Activated CD8-positive, alpha-beta memory T cell treated with anti-CD3 and anti-CD28 coated beads, Interleukin-2, amount 50 U/mL, for 1 hour (primary cell): ENCODE measurements around the gene FAM47E.
"Not testable (repeated sequence)": the region's sequence is repeated elsewhere in the genome, so short reads cannot be mapped to it uniquely, and the experiment has no call there.

Experiments
- DNase-seq: peaks from one replicate; pipeline ENCODE4 v3.0.0-alpha.2; 2020; ENCODE audit errors: extremely low read depth

The FAM47E gene

DNA sequence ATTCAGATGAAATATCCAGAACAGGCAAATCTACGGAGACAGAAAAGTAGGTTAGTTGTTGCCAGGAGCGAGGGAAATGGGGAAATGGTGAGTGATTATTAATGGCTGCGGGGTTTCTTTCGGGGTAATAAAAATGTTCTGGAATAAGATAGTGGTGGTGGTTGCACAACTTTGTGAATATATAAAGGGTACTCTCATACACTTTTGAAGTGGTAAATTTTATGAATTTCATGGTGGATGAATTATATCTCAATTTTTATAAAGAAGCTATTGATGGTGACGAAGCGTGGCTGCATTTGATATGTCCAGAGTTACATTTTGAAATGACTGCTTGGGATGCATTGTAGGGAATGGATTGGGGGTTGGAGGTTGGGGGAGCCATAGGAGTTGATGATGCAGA lies 16.3 kb downstream of the FAM47E start:
- DNase-seq, result no peak

DNA sequence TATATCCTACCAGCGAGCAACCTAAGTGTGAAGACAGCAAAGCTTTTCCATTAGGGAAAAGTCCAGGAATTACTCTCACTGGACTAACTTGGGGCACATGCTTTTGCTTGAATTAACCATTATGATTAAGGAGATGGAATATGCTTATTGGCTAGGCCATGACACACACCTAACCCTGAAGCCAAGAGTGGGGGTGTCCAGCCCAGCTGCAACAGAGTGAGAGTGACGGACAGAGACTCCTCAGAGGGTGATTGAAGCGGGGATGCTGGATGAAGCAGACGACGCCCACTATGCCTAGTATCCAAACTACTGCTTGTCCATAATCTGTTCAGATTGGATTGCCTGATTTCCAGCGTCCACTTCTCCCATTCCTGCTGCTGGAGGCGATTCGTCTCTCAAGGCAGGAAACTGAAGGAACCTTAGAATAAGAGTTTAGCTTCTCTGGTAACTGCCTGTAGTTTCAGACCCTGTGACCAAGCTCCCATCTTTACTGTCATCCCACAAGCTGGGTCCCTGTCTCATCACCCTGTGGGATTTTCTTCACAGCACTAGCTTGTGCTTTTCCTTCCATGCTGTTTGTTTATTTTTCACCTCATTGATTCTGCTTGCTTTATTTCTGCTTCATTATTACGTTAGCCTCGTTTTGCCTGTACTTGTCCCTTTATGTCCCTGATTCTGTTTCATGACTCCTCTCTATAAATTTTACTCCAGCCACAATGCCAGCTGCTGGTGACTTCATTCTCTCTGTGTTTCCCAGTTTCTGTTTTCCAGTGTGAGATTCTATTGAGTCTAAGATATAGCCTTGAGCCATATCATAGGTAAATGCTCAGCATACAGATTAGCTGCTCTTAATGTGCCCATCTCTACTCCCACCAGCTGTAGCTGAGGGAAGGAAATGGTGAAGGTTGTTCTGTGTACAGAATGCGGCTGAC lies 19.0 kb downstream of the FAM47E start:
- no peak for DNase-seq

DNA sequence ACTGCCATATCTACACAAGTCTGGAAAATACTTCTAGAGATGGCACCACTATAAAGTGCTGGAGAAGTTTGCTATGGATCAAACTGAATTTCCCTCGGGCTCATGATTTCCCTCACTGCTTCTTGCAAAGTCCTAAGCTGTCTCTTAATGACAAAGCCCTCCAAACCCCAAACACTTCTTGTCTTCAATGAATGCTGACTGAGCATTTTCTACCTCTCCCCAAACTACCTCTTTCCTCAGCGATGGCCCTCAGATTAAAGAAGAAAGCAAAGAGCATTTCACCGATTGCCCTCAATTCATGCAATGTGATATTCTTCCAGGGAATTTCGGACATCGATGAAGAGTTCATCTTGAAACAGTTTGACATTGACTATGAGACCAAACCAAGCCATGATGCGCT lies 19.7 kb downstream of the FAM47E start:
- DNase-seq, result no peak

DNA sequence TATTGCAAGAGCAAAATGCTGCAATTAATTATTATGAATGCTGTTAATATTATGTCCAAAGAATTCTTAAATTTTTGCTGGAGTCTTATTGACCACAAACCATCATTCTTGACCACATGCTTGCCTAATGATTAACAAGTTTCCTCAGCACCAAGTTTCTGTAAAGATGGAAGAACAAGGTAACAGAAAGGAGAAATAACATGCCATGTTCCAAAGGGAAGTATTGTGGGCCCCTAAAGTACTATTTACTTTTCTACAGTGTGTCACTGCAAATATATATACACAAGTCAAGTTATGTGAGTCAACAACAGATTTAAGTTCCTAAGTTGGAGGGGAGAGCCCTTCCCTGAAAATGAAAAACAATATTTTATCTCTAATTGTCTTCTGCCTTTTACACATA lies 20.6 kb downstream of the FAM47E start:
- no peak for DNase-seq

DNA sequence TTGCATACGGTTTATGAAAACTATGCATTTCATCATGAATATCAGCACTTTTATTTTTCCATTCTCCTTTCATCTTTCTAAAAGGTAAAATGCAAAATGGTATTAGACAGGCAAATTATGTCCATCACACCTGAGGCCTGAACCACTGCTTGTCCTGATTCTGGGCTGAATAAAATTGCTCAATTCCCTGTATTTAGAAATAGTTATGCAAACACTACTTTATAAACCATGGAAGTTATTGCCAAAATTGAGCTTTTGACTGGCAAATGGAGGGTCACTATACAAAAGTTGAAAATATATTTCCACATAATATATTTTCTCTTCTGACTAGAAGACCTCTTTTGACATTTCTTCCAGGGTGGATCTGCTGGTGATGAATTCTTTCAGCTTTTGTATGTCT lies 21.1 kb downstream of the FAM47E start:
- no peak for DNase-seq

DNA sequence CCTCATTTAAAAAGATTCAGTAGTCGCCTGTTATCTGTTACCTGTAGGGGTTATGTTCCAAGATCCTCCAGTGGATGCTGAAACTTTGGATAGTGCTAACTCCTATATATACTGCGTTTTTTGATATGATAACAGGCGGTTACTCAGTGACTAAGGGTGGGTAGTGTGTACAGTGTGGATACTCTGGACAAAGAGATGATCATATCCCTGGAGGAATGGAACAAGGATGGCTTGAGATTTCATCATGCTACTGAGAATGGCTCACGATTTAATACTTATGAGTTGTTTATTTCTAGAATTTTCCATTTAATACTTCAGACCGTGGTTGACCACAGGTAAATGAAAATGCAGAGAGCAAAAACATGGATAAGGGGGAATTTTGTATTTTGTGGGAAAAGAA lies 21.5 kb downstream of the FAM47E start:
- DNase-seq, result no peak

DNA sequence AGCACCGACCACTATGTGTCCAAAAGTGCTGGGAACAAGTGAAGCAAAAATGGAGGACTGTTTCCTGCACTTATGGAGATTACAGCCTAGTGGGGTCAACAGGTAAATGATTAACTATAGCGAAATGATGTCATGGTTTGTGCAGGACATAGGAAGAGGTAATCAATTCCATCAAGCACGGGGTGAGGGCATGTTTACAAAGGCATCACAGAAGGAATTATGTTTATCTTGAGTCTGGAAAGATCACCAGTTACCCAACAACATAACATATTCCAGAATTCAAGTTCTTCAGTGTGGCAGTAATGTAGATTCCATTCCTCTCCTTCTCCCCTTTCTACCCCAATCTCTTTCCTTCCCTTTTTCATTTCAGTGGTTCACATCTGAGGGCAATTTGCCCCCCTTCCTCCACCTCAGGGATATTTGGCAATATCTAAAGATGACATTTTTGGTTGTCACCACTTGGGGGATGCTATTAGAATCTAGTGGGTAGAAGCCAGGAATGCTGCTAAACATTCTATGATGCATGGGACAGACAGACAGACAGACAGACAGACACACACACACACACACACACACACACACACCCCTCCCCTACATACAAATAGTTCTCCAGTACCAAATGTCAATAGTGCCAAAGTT lies 24.1 kb downstream of the FAM47E start:
- DNase-seq, result no peak

DNA sequence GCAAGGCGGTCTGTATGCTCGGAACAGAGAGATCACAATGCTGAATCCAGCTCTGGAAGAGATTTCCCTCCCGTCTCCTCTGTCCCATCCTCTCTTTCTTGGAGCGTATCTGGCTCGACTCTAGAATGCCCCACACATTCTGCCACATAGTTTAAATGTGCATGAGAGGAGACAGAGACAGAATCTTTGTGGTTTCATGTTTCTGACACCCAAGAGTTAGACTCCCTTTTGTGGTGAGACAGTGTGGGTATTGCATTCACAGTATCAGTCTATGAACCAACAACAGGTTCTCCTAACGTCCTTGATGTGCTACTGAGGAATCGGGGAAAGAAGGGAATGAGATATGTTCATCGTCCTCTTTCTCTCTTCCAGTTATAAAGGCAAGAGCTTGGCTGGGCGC lies 25.3 kb downstream of the FAM47E start:
- DNase-seq, result no peak

DNA sequence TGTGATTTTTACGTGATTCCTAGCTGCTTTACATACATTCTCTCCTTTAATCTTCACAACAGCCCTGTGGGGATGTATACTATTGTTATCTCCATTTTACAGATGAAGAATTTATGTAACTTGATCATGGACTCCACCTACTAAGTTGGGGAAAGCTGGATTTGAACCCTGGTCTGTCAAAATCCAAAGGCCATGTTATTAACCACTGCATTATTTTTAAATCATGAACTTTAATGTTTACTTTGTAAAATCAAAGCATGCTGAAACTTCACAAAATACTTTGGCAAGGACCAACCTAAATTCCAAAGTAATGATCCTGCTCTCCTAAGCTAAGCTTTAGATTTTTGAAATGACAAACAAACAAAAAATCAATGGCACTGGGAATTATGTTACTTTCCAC lies 26.1 kb downstream of the FAM47E start:
- no peak for DNase-seq

DNA sequence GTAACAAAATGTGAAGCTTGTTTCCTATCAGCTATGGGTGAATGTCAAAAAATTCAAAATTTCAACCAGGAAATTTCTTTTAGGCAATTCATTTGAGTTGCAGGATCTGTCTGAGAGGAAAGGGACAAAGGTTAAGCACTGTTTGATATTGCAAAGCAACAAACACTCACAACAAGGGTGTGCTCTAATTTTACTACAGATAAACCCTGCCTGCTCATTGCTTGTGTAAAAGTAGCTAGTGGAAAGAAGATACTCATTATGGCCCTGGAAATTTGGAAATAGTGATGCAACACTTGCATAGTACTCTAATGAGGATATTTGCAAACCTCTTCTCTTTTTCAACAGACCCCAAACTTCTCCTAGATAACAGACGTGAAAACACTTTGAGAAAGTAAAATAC lies 27.1 kb downstream of the FAM47E start:
- no peak for DNase-seq

DNA sequence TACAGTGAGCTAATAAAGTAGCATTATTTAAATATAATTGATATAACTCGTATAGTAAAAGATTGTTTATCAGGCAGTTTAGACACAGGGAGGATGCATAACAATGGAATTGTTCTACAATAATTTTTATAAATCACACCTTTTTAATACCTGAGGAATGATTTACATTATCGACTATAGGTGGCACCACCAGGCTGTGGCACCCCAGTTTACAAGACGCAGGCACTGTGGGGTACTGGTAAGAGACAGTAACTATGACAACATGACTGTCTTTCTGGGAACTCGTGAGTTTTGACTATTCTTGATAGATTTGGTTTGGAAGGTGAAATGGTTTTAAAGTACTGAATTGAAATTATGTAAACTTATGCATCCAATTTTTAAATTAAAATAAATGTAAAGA lies 27.9 kb downstream of the FAM47E start:
- DNase-seq, result no peak

DNA sequence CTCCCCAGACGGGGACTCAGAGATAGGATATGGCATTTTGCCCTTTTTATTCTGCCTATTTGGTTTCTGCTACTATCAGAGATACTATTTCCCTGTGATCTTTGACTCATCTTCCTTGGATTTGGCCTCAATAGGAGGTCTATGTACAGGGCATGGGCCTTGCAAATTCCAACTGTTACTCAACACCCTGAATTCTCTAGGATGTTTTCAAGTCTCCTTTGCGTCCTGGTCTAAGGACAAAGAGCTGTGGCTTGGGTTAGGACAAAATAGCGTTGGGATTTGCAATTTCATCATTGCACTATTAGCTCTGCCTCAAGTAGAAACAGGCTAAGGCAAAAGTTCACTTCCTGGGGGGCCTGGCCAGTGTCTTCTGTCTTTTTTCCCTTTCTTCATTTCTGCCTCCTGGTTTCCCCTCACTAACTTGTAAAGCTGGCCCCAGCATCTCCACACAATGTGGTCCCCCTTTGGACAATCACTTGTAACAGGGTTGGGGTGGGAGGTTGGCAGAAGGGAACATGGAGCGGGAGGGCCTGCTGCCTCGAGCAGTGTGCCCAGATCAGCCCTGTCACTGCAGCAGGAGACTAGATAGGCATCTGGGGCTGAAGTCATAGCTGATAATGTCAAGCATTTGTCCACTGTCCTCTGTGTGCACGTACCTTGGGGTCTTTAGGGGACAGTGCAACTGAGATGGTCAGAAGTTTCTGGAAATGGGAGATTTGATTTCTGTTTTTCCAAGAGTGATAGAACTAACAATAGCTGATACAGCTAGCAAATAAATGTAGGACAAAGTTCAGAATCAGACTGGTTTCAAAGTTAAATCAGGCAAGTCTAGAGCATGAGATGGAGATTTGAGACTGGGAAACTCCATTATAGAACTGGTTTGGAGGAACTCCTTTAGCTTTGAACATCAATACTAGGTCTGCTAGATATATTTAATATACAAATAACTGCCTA lies 29.2 kb downstream of the FAM47E start:
- DNase-seq, result no peak

DNA sequence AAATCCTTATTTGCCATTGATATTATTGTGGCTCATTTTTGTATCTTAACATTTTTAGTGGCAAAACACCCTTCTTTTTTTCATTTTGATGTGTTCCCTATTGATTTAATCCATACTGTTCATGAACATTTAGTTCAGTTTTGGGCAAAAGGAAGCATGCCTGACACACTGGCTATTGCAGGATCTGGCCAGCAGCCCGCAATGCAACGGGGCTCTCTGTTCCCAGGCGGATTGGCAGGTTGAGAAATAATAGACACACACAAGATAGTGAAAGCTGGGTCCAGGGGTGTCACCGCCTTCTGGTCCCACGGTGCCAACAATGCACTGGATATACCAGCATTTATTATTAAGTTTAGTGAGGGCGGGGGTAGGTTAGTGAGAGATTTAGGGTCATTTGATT lies 30.1 kb downstream of the FAM47E start:
- DNase-seq, result not testable (repeated sequence)

DNA sequence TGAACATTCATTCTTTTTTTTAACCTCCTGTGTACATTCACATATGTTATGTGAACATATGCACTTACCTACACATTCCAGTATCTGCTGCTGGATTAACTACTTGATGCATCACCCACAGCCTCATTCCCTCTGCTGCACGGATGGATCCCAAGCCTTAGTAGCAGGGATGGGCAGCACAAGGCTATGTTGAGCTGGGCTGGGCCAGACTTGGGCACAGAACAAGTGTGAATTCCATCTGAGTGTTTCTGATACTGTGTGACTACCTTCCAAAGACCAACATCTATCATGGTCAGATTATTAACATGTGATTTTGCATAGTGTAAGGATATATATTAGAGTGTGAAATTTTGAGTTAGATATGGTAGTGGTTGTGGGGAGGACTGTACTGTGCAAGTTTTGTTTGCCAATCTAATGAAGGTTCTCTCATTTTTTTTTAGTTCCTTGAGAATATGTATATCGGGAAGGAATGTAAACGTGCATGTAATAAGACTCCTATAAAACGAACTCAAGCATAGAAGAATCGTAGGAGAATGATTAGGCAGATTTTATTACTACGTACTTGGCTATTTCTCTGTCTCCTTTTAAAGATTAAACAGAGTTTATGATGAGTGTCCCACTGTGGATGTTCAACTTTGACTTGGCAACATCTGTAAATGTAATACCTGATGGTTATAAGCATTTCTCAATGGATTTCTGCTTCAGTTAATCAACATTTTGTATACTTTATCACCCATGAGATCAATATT lies 31.6 kb downstream of the FAM47E start:
- DNase-seq, result no peak

DNA sequence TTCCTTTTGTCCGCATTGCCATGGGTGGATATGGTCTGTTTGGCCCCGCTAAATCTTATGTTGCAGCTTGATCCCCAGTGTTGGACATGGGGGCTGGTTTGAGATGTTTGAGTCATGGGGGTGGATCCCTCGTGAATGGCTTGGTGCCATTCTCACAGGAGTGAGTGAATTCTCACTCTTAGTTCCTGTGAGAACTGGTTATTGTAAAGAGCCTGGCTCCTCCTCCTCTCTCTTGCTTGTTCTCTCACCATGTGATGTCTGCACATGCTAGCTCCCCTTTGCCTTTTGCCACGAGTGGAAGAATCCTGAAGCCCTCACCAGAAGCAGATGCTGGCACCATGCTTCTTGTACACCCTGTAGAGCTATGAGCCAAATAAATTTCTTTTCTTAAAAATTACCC lies 32.4 kb downstream of the FAM47E start:
- no peak for DNase-seq

DNA sequence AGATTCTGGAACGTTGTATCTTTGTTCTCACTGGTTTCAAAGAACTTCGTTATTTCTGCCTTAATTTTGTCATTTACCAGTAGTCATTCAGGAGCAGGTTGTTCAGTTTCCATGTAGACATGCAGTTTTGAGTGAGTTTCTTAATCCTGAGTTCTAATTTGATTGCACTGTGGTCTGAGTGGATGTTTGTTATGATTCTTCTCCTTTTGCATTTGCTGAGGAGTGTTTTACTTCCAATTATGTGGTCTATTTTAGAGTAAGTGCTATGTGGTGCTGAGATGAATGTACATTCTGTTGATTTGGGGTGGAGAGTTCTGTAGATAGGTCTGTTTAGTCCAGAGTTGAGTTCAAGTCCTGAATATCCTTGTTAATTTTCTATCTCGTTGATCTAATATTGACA lies 36.3 kb downstream of the FAM47E start:
- not testable (repeated sequence) for DNase-seq

DNA sequence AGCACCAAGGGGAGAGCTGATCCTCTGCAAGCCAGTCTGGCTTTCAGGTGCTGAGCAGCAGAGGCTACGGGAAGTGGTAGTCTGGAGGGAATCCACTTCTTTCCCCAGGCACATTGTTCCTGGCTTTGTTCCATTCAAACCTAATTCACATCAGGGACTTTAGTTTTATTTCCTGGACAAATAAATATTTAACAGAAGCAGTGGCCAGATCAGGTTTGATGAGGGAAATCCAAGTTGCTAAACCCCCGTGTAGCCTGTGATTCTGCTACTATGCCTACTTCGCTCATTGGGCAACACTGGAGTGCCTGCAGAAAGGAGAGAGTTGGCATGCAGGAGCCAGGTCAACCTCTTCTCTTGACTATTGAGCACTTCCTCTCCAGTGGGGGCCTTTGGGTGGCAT lies 41.2 kb downstream of the FAM47E start:
- DNase-seq, result no peak

DNA sequence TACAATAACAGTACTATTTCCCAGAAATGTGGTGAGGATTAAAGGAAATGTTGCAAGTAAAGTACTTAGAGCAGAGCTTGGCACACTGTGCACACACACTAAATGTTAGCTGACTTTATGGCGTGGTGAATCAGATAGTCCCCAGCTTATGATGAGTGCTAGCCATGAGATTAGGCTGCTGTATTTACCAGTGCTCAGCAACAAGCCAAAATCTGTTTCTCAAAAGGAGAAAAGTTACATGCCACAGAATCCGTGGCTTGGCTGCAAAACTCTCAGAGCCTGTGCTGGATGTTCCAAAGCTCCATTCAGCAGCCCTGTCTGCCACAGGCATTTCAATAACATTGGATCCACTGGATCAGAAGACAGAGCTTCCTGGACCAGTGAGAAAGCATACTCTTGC lies 42.3 kb downstream of the FAM47E start:
- DNase-seq, result no peak

DNA sequence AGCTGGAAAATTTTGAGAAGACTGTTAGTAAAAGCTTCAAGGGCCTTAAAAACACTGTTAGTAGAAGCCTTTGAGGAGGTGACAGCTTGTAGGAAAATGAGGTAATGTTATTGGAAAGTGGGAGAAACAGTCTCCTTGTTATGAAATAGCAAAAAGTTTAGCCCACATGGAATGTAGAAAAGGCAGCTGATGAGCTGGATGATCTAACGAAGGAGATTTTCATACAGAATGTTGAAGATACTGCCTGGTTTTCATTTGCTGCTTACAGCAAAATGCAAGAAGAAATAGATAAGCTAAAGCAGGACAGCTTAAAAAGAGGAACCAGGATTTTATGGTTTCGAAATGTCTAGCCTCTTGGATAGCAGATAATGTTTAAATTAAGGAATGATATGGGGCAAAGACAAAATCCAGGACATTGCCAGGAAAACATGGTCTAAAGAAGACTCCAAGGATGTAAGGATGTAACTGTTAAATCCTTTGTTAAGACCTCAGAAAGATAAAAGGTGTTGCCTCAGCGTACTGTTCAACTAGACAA lies 44.8 kb downstream of the FAM47E start:
- DNase-seq, result no peak

DNA sequence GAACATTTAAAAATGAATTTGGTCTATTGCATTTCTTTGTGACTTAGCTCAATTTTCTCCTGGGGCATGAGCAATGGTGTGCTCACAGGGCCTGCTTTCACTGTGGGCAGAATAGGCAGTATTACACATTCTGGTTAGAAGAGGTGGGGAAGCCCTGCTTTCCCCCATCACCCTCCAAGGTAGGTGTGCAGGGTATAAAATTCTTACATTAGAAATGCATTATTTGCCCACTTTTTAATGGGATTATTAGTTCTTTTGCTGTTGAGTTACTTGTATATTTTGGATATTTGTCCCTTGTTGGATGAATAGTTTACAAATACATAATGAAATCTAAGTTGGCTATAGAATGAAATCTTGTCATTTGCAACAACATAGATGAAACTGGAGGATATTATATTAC lies 46.7 kb downstream of the FAM47E start:
- no peak for DNase-seq

DNA sequence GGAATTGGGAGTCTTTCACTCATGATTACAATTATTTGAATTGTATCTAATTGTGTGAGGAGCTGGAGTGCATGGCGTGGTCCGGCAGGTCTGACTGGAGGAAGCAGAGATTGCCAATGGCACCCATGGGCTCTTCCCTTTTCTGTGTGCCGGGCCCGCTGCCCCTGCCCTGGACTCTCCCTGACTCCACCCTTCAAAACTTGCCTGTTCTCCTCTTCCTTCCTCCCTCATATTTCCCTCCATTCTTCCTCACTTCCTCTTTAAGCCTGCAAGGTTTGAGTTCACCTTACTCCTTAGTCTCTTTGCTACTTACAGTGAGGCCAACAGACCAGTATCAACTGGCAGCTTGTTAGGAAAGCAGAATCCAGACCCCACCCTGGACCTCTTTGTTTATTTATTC lies 48.5 kb downstream of the FAM47E start:
- DNase-seq, result no peak
